Cardiac septum (tissue), 1 donor: ENCODE data around the gene MED27. TPM values are rescaled to one million over a fixed set of nuclear protein-coding genes. Genes with fewer than 3 reads are reported as not detected.

Experiments
- DNase-seq: peaks from one replicate; pipeline ENCODE4 v3.0.0-alpha.2; 2020; ENCODE audit warnings: low spot score
- intact Hi-C: fragments of 100-400 bp; cut with DNase I; formaldehyde crosslinking; loops from one replicate; pipeline ENCODE4 v1.14.0; 2022
- total RNA-seq: library from RNA; stranded (reverse); fragmentation: NEBNext Ultra II Directional; extraction: Animal tissue kit (Norgen Biotek cat#: 25700); gene quantifications from one replicate; pipeline ENCODE4 v1.2.1, GENCODE V29; 2021
- donor health status: DM: no; HTN: no; CAD: no.

Gene MED27
- total RNA-seq, 1 donor from 2014 or later, result 19.2 TPM

GRCh38 chr9:132049323-132049882, 30.3 kb downstream of the MED27 start:
- intact Hi-C loops, result no loop called here
- no peak for DNase-seq

DNA sequence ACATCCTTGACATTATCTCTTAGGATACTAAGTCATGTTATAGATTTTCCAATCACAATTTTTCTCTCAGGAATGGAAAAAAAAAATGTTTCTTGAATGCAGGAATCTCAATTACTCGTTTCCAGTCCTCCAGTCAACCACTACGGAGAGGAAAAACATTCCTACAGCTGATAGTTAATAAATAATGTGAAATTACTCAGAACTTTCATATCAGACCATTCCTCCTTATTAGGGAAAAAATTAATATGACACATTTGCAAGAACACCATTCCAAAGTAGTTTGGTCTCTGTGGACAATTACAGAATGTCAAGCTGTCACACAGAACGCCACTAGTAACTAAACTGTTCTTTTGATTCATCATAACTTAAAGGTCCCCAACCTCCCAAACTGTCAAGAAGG, 31.5 kb downstream of the MED27 start:
- intact Hi-C loops, result no loop called here
- no peak for DNase-seq

GRCh38 chr9:132046456-132046855, 33.2 kb downstream of the MED27 start:
- intact Hi-C loops, result no loop called here

DNA sequence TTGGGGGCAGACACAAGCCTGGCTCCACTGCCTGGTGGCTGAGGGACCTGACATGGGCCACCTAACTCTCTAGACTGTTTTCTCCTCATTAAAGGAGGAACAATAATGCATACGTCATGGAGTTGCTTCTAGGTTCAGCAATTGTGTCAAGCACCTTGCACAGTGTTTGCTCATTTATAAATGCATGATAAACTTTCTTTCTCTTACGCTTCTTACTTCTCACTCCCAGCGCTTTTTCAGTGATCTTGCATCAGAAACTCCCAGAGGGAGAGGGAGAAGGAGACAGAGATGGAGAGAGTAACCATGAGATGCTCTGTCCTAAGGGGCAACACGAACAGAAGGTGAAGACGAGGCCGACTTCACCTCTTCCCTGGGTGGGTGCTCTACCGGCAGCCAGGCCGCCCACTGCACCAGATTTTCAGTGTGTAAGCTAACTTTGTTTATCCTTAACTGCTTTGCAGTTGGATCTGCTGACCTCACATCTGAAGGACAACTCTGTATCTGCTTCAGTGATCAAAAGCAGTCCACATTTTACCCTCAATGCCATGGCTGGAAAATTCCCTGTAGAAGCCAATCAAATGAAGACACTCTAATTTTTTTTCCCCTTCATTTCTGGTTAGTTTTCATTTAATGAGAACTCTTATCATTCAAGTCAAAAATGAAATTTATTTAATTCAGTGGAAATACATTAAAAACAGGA, 35.3 kb downstream of the MED27 start:
- intact Hi-C loops, result no loop called here

More at GRCh38 chr9:132046456-132046855, 33.2 kb downstream of the MED27 start:
- no peak for DNase-seq

GRCh38 chr9:132043708-132044107, 36.0 kb downstream of the MED27 start:
- DNase-seq, result no peak
- intact Hi-C loops, result no loop called here

More for the DNA sequence above, 35.3 kb downstream of the MED27 start:
- DNase-seq, result no peak

GRCh38 chr9:132042324-132042723, 37.3 kb downstream of the MED27 start:
- no peak for DNase-seq
- intact Hi-C loops, result no loop called here

DNA sequence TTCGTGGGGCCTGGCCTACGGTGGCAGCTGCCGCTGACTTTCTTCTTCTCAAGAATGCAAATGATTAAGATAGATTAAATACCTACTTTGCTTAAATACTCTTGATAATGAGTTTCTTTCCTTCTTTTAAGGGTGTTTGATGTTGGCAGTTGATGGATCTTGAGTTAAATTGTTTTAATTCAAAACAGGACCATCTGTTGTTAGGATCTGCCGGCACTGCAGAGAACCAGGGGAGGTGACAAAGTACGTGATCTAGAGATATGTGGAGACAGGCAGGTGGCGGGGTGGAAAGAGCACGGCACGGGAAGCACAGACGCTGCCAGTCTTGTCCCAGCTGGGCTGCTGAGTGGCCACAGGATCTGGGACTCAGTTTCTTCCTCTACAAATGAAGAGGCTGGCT, 37.9 kb downstream of the MED27 start:
- intact Hi-C loops, result no loop called here
- DNase-seq, result no peak

- no peak for DNase-seq
- intact Hi-C loops, result no loop called here
Measured at GRCh38 chr9:132040808-132041207, 38.9 kb downstream of the MED27 start.

GRCh38 chr9:132040246-132040645, 39.4 kb downstream of the MED27 start:
- intact Hi-C loops, result no loop called here
- no peak for DNase-seq

GRCh38 chr9:132039284-132039683, 40.4 kb downstream of the MED27 start:
- DNase-seq, result no peak
- intact Hi-C loops, result no loop called here

GRCh38 chr9:132037458-132037857, 42.2 kb downstream of the MED27 start:
- DNase-seq, result no peak
- intact Hi-C loops, result no loop called here

DNA sequence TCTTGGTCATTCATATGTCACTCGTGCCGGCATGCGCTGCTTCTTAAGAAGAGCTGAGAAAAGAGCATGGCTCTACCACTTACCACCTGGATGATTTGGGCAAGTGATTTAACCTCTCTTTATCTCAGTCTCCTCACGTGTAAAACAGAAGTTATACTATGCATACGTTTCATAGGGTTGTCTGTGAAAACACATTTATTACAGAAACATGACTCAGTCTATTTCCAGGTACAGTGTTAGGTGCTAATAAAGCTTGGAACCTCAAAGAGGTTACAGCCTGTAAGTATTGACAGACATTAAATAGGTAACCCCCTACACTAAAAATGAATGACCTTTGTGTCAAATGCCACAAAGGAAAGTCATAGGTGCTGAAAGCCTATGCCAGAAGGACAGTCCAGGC, 43.1 kb downstream of the MED27 start:
- DNase-seq, result no peak
- intact Hi-C loops, result no loop called here

DNA sequence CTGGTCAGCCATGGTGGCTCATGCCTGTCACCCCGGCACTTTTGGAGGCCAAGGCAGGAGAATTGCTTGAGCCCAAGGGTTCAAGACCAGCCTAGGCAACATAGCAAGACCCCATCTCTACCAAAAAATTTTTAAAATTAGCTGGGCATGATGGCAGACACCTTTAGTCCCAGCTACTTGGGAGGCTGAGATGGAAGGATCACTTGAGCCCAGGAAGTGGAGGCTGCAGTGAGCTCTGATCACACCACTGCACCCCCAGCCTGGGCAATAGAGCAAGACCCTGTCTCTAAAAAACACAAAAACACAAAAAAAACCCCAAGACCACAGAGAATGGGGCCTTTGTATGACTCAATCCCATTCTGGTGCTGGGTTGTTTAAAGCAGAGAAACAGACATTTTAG, 44.0 kb downstream of the MED27 start:
- intact Hi-C loops, result no loop called here
- no peak for DNase-seq

GRCh38 chr9:132032238-132032950, 47.3 kb downstream of the MED27 start:
- intact Hi-C loops, result no loop called here
- no peak for DNase-seq

DNA sequence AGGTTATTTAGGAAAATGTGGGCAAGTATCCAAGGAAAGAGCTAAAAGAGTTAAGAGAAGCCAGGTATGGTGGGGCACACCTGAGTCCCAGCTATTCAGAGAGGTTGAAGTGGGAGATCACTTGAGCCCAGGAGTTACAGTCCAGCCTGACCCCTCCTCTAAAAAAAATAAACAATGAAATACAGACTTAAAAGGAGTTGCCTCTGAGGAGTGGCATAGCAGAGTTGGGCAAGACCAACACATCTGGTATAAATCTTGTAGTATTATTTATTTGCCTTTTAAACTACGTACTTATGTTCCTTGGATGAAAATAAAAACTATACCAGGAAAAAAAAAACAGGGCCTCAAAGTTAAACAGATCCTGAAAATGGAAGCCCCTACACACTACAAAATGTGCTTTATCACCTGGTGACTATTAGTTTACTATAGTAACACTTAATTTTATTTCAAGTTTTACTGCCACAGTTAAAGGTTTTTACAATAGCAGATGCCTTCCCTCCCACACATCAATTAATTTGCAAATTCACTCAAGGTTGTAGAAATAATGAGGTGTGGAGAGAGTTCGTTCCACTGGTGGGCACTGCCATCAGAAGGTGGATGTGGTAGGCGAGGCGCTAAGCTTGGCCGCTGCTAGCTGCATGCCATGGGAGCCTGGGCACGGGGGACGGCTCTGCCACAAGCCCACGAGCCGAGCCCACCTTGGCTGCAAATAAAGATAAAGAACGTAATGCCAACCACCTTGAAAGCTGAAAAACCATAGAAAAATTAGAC, 48.0 kb downstream of the MED27 start:
- DNase-seq, result no peak
- intact Hi-C loops, result no loop called here

DNA sequence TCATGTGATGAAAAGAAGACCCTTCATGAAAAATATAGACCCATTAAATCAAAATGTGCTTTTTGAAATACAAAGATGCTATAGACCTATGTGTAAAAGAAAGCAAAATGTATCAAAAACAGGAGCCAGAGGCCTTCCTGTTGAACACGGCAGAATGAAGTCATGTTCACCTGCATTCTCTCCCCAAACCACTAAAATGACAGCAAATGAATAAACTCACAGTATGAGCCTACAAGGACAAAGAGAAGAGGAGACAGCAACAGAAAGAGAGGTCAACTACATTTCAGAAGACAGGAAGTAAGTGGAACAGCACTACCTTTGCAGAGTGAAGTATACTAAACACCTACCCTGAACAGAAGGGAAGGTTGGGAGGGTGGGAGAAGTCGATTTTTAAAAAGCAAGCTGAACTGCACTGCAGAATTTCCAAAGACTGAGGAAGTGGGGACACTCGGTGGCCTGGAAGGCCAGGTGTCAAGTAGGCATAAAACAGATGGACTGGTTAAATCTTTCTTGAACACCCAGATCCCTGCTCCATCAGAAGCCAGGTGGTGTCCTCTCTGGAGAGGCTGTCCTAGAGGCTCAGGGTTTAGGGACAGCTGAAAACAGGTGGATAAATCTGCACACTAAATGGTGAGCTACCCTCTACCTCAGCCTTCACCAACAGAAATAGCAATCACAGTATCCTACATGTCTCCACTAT, 48.9 kb downstream of the MED27 start:
- intact Hi-C loops, result no loop called here
- DNase-seq, result no peak

DNA sequence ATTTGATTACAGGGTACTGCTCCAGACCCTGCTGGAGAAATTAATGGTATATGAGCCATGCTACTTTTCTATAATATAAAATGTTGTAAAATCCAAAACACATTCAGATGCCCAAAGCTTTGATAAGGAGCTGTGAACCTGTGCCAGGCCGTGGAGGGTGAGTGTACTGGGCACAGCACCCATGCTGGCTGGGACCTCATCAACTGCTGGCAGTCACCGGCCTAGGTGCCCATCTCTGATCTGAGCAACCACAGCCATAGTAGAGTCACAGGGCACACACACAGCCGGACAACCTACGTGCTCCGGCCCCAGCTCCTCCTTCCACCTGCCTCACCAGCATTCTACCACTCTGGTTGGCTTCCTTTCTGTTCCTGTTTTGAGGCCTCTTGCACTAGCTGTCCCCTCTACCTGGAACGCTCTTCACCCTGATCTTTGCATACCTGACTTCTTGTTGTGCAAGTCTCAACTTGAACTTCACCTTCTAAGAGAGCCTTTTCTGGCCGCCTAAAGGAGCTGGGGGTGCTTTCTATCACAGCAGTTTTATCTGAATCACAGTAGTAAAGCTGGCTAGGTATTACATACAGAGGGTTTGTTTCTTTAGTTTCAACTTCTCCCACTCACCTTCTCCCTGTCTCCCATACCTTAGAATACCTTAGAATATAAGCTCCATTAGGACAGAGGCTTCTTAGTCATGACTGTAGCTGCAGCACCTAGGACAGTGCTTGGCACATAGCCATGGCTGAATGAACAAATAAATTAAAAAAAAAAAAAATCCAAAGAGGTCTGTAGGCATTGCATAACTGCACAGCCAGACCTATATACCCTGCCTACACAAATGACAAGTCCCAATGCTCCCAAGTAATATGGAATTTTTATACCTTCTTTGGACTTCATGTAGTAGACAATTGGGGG, 51.7 kb downstream of the MED27 start:
- DNase-seq, result no peak
- intact Hi-C loops, result no loop called here

DNA sequence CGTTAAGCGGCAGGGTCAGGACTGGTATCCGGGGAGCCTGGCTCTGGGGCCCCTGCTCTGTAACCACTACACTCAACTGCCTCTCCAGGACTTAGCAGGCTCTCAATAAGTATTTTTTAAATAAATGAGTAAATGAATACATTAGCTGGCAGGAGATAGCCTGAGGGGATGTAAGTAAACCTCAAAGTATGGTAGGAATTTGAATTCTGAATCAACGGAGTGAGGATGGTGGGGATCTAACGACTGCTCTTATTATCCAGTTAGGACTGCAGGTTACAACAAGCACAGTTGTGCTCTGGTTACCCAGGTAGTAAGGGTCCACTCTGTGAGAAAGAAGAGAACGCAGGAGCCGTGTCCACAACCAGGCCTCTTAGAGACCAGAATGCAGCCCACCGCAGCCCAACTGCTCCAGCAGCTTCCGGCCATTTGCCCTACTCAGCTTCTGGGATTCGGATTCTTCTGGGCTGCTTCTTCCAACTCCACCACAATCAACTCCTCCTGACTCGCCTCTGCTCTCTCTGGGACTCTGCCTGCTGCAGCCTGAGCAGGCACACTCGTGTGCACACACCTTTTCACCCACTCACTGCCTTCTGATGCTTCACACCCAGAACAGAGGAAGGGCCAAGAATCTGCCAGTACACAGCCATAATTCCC, 52.6 kb downstream of the MED27 start:
- no peak for DNase-seq
- intact Hi-C loops, result no loop called here
